Hepatocyte (in vitro differentiated cells): ENCODE measurements around the gene TM9SF2.

Experiments
- EZH2 ChIP-seq: fragments of 200-600 bp; sonication (generic); IDR thresholded peaks from 2 replicates; pipeline ENCODE4 v1.6.1; 2016; ENCODE audit warnings: antibody characterized with exemption, mild to moderate bottlenecking, borderline replicate concordance
- EZH2phosphoT487 ChIP-seq: fragments of 200-600 bp; sonication (generic); IDR thresholded peaks from one replicate; pipeline ENCODE4 v1.6.1; 2018; ENCODE audit warnings: antibody characterized with exemption, mild to moderate bottlenecking, low read depth, moderate library complexity; ENCODE audit not compliant: unreplicated experiment, severe bottlenecking
- TF ChIP-seq, protein P1 (sequence below): fragments of 200-600 bp; sonication (generic); IDR thresholded peaks from 2 replicates; pipeline ENCODE4 v1.5.1; 2016; ENCODE audit warnings: antibody characterized with exemption, mild to moderate bottlenecking; ENCODE audit not compliant: poor library complexity

DNA sequence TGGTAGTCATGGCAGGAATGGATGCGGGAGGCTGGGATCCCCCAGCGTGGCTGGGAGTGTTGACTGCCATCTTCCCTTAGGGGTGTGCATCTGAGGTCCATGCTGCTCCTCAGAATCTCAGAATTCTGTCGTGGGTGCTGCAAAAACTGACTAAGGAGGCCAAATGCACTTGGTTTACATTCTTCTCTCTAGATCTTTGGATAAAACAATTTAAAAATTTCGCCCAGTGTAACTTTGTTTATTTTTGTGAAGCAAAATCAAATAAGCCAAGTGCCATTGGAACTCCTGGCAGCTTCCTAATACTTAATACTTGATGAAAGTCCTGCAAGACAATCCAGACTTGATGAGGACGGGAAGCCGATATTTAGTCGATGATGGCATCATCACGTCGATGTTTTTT is 27.8 kb upstream of the TM9SF2 start:
- TF ChIP-seq, protein P1, sequence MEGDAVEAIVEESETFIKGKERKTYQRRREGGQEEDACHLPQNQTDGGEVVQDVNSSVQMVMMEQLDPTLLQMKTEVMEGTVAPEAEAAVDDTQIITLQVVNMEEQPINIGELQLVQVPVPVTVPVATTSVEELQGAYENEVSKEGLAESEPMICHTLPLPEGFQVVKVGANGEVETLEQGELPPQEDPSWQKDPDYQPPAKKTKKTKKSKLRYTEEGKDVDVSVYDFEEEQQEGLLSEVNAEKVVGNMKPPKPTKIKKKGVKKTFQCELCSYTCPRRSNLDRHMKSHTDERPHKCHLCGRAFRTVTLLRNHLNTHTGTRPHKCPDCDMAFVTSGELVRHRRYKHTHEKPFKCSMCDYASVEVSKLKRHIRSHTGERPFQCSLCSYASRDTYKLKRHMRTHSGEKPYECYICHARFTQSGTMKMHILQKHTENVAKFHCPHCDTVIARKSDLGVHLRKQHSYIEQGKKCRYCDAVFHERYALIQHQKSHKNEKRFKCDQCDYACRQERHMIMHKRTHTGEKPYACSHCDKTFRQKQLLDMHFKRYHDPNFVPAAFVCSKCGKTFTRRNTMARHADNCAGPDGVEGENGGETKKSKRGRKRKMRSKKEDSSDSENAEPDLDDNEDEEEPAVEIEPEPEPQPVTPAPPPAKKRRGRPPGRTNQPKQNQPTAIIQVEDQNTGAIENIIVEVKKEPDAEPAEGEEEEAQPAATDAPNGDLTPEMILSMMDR = no peak
- no peak for TF ChIP-seq EZH2
- TF ChIP-seq EZH2phosphoT487 = no peak
